Astrocyte (in vitro differentiated cells and primary cell): ENCODE results near the gene MAOB.

ENCODE experiments used
- EZH2 ChIP-seq: IDR thresholded peaks from 2 replicates; pipeline ENCODE4 v1.6.1; 2012; ENCODE audit warnings: mild to moderate bottlenecking, low read length, inconsistent platforms; ENCODE audit not compliant: insufficient read depth
- TF ChIP-seq, protein P1 (sequence below): IDR thresholded peaks from 2 replicates; pipeline ENCODE4 v1.5.1; 2011; ENCODE audit warnings: low read depth, mild to moderate bottlenecking, inconsistent platforms, low read length, moderate library complexity; ENCODE audit not compliant: insufficient read depth

DNA sequence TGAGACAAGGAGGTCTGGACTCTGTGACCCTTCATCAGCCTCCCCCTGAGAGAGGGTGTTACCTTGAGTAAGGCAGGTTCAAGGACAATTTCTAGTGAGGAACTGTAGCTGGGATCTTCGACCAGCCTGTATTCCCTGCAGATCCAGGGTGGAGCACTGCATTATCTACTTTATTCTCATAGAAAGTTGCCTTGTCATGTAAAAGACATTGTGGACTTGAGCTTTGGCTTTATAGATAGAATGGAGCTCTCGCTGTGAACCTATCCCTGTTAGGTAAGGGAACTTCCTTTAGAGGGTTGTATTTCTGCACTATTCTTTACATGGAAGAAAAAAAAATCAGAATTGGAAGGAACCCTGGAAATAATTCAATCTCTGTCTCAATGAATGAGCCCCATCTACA is 134.8 kb downstream of the MAOB start:
- TF ChIP-seq EZH2 = no peak
- TF ChIP-seq, protein P1, sequence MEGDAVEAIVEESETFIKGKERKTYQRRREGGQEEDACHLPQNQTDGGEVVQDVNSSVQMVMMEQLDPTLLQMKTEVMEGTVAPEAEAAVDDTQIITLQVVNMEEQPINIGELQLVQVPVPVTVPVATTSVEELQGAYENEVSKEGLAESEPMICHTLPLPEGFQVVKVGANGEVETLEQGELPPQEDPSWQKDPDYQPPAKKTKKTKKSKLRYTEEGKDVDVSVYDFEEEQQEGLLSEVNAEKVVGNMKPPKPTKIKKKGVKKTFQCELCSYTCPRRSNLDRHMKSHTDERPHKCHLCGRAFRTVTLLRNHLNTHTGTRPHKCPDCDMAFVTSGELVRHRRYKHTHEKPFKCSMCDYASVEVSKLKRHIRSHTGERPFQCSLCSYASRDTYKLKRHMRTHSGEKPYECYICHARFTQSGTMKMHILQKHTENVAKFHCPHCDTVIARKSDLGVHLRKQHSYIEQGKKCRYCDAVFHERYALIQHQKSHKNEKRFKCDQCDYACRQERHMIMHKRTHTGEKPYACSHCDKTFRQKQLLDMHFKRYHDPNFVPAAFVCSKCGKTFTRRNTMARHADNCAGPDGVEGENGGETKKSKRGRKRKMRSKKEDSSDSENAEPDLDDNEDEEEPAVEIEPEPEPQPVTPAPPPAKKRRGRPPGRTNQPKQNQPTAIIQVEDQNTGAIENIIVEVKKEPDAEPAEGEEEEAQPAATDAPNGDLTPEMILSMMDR = no peak
